H1 (cell line): ENCODE results near the gene KPNA3. TPM values are rescaled to one million over a fixed set of nuclear protein-coding genes. Genes with fewer than 3 reads are reported as not detected.

Experiments
- CTCF ChIA-PET: fragments of 300-600 bp; sonication (Branson Sonifier 250); formaldehyde crosslinking; loops from one replicate; lab custom pipeline; 2021; ENCODE audit not compliant: partially characterized antibody; lab: Charles Lee
- POLR2A ChIA-PET: fragments of 300-600 bp; sonication (Branson Sonifier 250); formaldehyde crosslinking; loops from one replicate; lab custom pipeline; 2021; ENCODE audit warnings: inconsistent platforms; ENCODE audit not compliant: partially characterized antibody; lab: Charles Lee
- DNase-seq, 2 experiments: peaks; one replicate each; pipeline versions ENCODE4 v3.0.0 to v3.0.0-alpha.2; 2010 to 2022; ENCODE audit warnings: low spot score in 2 of 2, low read depth in 1 of 2, mixed read lengths in 1 of 2
- FAIRE-seq: peaks from 2 replicates; lab custom pipeline; 2011; peaks lifted over from hg19 to GRCh38; lab: Jason Lieb, UNC
- H2AFZ ChIP-seq: 2 replicates; pipeline ENCODE4 v1.8.1; 2012; ENCODE audit warnings: low read length, inconsistent platforms
- H2AK5ac ChIP-seq: 2 replicates; pipeline ENCODE4 v1.6.1; 2013; ENCODE audit warnings: low read depth, low read length
- H2BK120ac ChIP-seq: replicated peaks from 2 replicates; pipeline ENCODE3; 2013; ENCODE audit warnings: low read depth, low read length, inconsistent platforms
- H2BK12ac ChIP-seq: 2 replicates; pipeline ENCODE4 v1.6.1; 2013; ENCODE audit warnings: low read depth, low read length
- H2BK15ac ChIP-seq: 2 replicates; pipeline ENCODE4 v1.6.1; 2013; ENCODE audit warnings: low read length
- H2BK20ac ChIP-seq: 2 replicates; pipeline ENCODE4 v1.6.1; 2013; ENCODE audit warnings: low read length
- H2BK5ac ChIP-seq: 2 replicates; pipeline ENCODE4 v1.6.1; 2013; ENCODE audit warnings: low read depth, low read length
- H3K14ac ChIP-seq: 2 replicates; pipeline ENCODE4 v1.6.1; 2013; ENCODE audit warnings: inconsistent platforms; ENCODE audit not compliant: insufficient read length
- H3K18ac ChIP-seq: 2 replicates; pipeline ENCODE4 v1.6.1; 2013; ENCODE audit warnings: low read length; ENCODE audit errors: extremely low read depth
- H3K23ac ChIP-seq: 2 replicates; pipeline ENCODE4 v1.6.1; 2013; ENCODE audit warnings: inconsistent platforms; ENCODE audit not compliant: insufficient read length
- H3K23me2 ChIP-seq: 2 replicates; pipeline ENCODE4 v1.6.1; 2013; ENCODE audit warnings: low read depth, low read length
- H3K27ac ChIP-seq: 2 replicates; pipeline ENCODE4 v1.6.1; 2011; ENCODE audit warnings: low read depth, low read length, inconsistent platforms
- H3K27me3 ChIP-seq, 4 experiments: replicated peaks in 1 of 4; 1 replicate in 1 of 4; 2 replicates in 3 of 4; pipeline versions ENCODE4 v1.6.1 to v1.8.1; 2011 to 2013; ENCODE audit warnings: low read length in 3 of 4, mild to moderate bottlenecking in 3 of 4, inconsistent platforms in 2 of 4, mixed read lengths in 2 of 4, moderate library complexity in 1 of 4; ENCODE audit not compliant: control insufficient read depth in 3 of 4, insufficient read depth in 3 of 4; ENCODE audit errors: extremely low read depth in 1 of 4
- H3K36me3 ChIP-seq, 4 experiments: 2 replicates each; pipeline versions ENCODE4 v1.6.1 to v1.8.1; 2011 to 2013; ENCODE audit warnings: mild to moderate bottlenecking in 4 of 4, low read length in 3 of 4, moderate library complexity in 2 of 4, control low read depth in 1 of 4, inconsistent platforms in 1 of 4; ENCODE audit not compliant: insufficient read depth in 4 of 4, control insufficient read depth in 2 of 4
- H3K4ac ChIP-seq: replicated peaks from 2 replicates; pipeline ENCODE3; 2013; ENCODE audit warnings: low read length, low read depth, mixed read lengths, inconsistent platforms; ENCODE audit not compliant: insufficient read length
- H3K4me1 ChIP-seq, 4 experiments: replicated peaks in 1 of 4; 1 replicate in 1 of 4; 2 replicates in 3 of 4; pipeline versions ENCODE4 v1.6.1 to v1.8.1; 2011 to 2013; ENCODE audit warnings: low read length in 3 of 4, inconsistent platforms in 2 of 4, mixed read lengths in 1 of 4; ENCODE audit not compliant: insufficient read depth in 4 of 4, control insufficient read depth in 3 of 4
- H3K4me2 ChIP-seq, 2 experiments: 2 replicates each; pipeline versions ENCODE4 v1.6.1 to v1.8.1; 2011 to 2013; ENCODE audit warnings: low read depth in 2 of 2, low read length in 2 of 2, control low read depth in 1 of 2, inconsistent platforms in 1 of 2, mild to moderate bottlenecking in 1 of 2; ENCODE audit not compliant: insufficient read depth in 1 of 2
- H3K4me3 ChIP-seq, 4 experiments: fragments of 200-600, 300-600 bp in 1 of 4; sonication (generic), shearing (Covaris generic), sonication (Bioruptor Twin) in 1 of 4; 2 replicates each; pipeline versions ENCODE4 v1.5.1 to v1.8.1; 2011 to 2016; ENCODE audit warnings: low read length in 4 of 4, low read depth in 3 of 4, control low read depth in 2 of 4, inconsistent platforms in 2 of 4, mild to moderate bottlenecking in 2 of 4, mixed read lengths in 1 of 4, moderate library complexity in 1 of 4; ENCODE audit not compliant: insufficient read depth in 2 of 4; ENCODE audit errors: extremely low read depth in 1 of 4
- H3K56ac ChIP-seq: replicated peaks from 2 replicates; pipeline ENCODE3; 2013; ENCODE audit warnings: low read depth, mild to moderate bottlenecking, mixed read lengths, low read length, inconsistent platforms; ENCODE audit not compliant: insufficient read length
- H3K79me1 ChIP-seq: 2 replicates; pipeline ENCODE4 v1.6.1; 2013; ENCODE audit warnings: low read depth, low read length, control low read depth
- H3K79me2 ChIP-seq, 2 experiments: 2 replicates each; pipeline versions ENCODE4 v1.6.1 to v1.8.1; 2012 to 2013; ENCODE audit warnings: low read length in 2 of 2, mild to moderate bottlenecking in 2 of 2, inconsistent platforms in 1 of 2; ENCODE audit not compliant: insufficient read depth in 2 of 2, control insufficient read depth in 1 of 2
- H3K9ac ChIP-seq, 4 experiments: replicated peaks in 1 of 4; 1 replicate in 1 of 4; 2 replicates in 3 of 4; pipeline versions ENCODE4 v1.6.1 to v1.8.1; 2011 to 2013; ENCODE audit warnings: low read depth in 3 of 4, low read length in 3 of 4, control low read depth in 2 of 4, mild to moderate bottlenecking in 2 of 4, moderate library complexity in 2 of 4, inconsistent platforms in 1 of 4; ENCODE audit errors: extremely low read depth in 1 of 4
- H3K9me3 ChIP-seq, 2 experiments: 2 replicates each; pipeline versions ENCODE4 v1.6.1 to v1.8.1; 2012 to 2013; ENCODE audit warnings: mild to moderate bottlenecking in 2 of 2, moderate library complexity in 2 of 2, control low read depth in 1 of 2, inconsistent platforms in 1 of 2, low read depth in 1 of 2, low read length in 1 of 2, mixed read lengths in 1 of 2; ENCODE audit not compliant: insufficient read depth in 2 of 2
- H4K20me1 ChIP-seq, 2 experiments: replicated peaks in 1 of 2; 2 replicates each; pipeline versions ENCODE3 to v1.8.1; 2011 to 2013; ENCODE audit warnings: inconsistent platforms in 2 of 2, low read length in 2 of 2, mild to moderate bottlenecking in 1 of 2; ENCODE audit not compliant: insufficient read depth in 2 of 2, control insufficient read depth in 1 of 2
- H4K5ac ChIP-seq: 2 replicates; pipeline ENCODE4 v1.6.1; 2013; ENCODE audit warnings: low read length, low read depth, mixed read lengths, inconsistent platforms; ENCODE audit not compliant: insufficient read length
- H4K8ac ChIP-seq: 2 replicates; pipeline ENCODE4 v1.8.0; 2013; ENCODE audit warnings: mild to moderate bottlenecking, moderate library complexity, low read length, inconsistent platforms; ENCODE audit not compliant: insufficient read depth; ENCODE audit errors: extremely low read depth
- H4K91ac ChIP-seq: replicated peaks from 2 replicates; pipeline ENCODE3; 2013; ENCODE audit warnings: low read length, mixed read lengths, inconsistent platforms; ENCODE audit not compliant: insufficient read length
- EP300 ChIP-seq, 2 experiments: IDR thresholded peaks; 1 replicate in 1 of 2; 2 replicates in 1 of 2; pipeline ENCODE4 v1.6.1; 2011 to 2012; ENCODE audit warnings: low read depth in 2 of 2, low read length in 2 of 2, mild to moderate bottlenecking in 2 of 2, borderline replicate concordance in 1 of 2, inconsistent platforms in 1 of 2, moderate library complexity in 1 of 2
- EZH2 ChIP-seq: fragments of 200-600 bp; sonication (generic); IDR thresholded peaks from 2 replicates; pipeline ENCODE4 v1.7.1; 2012; ENCODE audit warnings: low read depth, mild to moderate bottlenecking, moderate library complexity, low read length, inconsistent platforms; ENCODE audit not compliant: severe bottlenecking
- KDM5A ChIP-seq: fragments of 200-600 bp; IDR thresholded peaks from 2 replicates; pipeline ENCODE4 v1.7.1; 2012; ENCODE audit warnings: mild to moderate bottlenecking, low read length, inconsistent platforms, mixed read lengths
- PHF8 ChIP-seq: fragments of 200-600 bp; sonication (generic); conservative IDR thresholded peaks from 2 replicates; pipeline ENCODE4 v1.7.1; 2012; ENCODE audit warnings: low read depth, mild to moderate bottlenecking, inconsistent platforms, low read length, moderate library complexity
- POLR2A ChIP-seq, 2 experiments: IDR thresholded peaks; 1 replicate in 1 of 2; 2 replicates in 1 of 2; pipeline ENCODE4 v1.6.1; 2011; ENCODE audit warnings: low read depth in 2 of 2, low read length in 2 of 2, mild to moderate bottlenecking in 2 of 2; ENCODE audit errors: control extremely low read depth in 1 of 2
- POLR2AphosphoS5 ChIP-seq: IDR thresholded peaks from 2 replicates; pipeline ENCODE4 v1.6.1; 2011; ENCODE audit warnings: low read depth, low read length
- SIN3A ChIP-seq, 2 experiments: IDR thresholded peaks in 1 of 2; conservative IDR thresholded peaks in 1 of 2; 2 replicates each; pipeline ENCODE4 v1.6.1; 2011 to 2012; ENCODE audit warnings: low read length in 2 of 2, improper control_type of control experiment in 1 of 2, low read depth in 1 of 2, mild to moderate bottlenecking in 1 of 2
- SP2 ChIP-seq: IDR thresholded peaks from 2 replicates; pipeline ENCODE4 v1.6.1; 2012; ENCODE audit warnings: mild to moderate bottlenecking, low read length, inconsistent platforms
- SRF ChIP-seq: IDR thresholded peaks from 2 replicates; pipeline ENCODE4 v1.6.1; 2011; ENCODE audit warnings: mild to moderate bottlenecking, low read depth, low read length, moderate library complexity
- TBP ChIP-seq: IDR thresholded peaks from 2 replicates; pipeline ENCODE4 v1.6.1; 2011; ENCODE audit warnings: low read depth, low read length, improper control_type of control experiment
- WGBS, 2 experiments: shearing (Covaris generic) in 1 of 2; methylation state at CpG; one replicate each; pipeline versions ENCODE4 v1.1.6 to v1.1.7; 2013 to 2015; ENCODE audit warnings: low lambda C conversion rate in 2 of 2, mixed read lengths in 2 of 2, inconsistent platforms in 1 of 2, low coverage in 1 of 2, missing lambda C conversion rate in 1 of 2; ENCODE audit not compliant: insufficient replicate concordance in 2 of 2, insufficient coverage in 1 of 2, insufficient read length in 1 of 2; ENCODE audit errors: extremely low coverage in 1 of 2, missing lambda C conversion rate in 1 of 2; 5-methylcytosine and 5-hydroxymethylcytosine counted together
- polyA plus RNA-seq, 7 experiments: library from polyadenylated mRNA; depleted of rRNA in 3 of 7; stranded (reverse) in 5 of 7; unstranded in 2 of 7; fragments of >200 nt in 5 of 7; fragments of 200-250 nt in 2 of 7; gene quantifications; 1 replicate in 5 of 7; 2 replicates in 1 of 7; 4 replicates in 1 of 7; pipeline versions ENCODE4 v1.2.1 to v1.2.3, GENCODE V29; 2011 to 2013; ENCODE audit warnings: missing spikeins in 2 of 7, mixed read lengths in 2 of 7
- total RNA-seq: library from RNA; stranded (reverse); fragmentation: NEBNext Ultra II Directional; extraction: Animal tissue kit (Norgen Biotek cat#: 25700); gene quantifications from 2 replicates; pipeline ENCODE4 v1.2.1, GENCODE V29; 2021

Gene KPNA3
- total and polyA plus RNA-seq, 2 of the 8 experiments (the other 6 are each of a cell fraction or from before 2014, with no cell fraction given): 21.4 to 63.2 TPM

GRCh38 chr13:49791711-49792549 lies 552 bp downstream of the KPNA3 start:
- Histone ChIP-seq H3K18ac (peak overlapping the region; percentile 90), H2BK15ac (peak overlapping the region; percentile 72; the same call in 1 of the 2 replicates), H3K27me3 (no peaks in the 10 kb centered on the region), H3K14ac (no peak overlapping the region), H4K20me1 (peaks cover 10 to 11% of the 10 kb centered on the region in 2 experiments), H3K56ac (no peak overlapping the region), H3K27ac (peak overlapping the region; percentile 85), H3K4me3 (peak overlapping the region; percentile 84 to 93 (median 91)), H4K91ac (no peak overlapping the region), H2BK120ac (peak overlapping the region; percentile 73), H3K4me2 (peak overlapping the region; percentile 81 to 89), H3K23ac (no peak overlapping the region), H3K79me1 (peaks cover 5% of the 10 kb centered on the region; the same call in 1 of the 2 replicates), H3K4ac (peak overlapping the region; percentile 39), H2BK20ac (no peak overlapping the region), H3K4me1 (peaks cover 3 to 8% (median 5%) of the 10 kb centered on the region in 4 experiments; a peak in 4 of 7 replicates), H2BK12ac (peak overlapping the region; percentile 75; the same call in 1 of the 2 replicates), H3K23me2 (peaks cover 11% of the 10 kb centered on the region), H2BK5ac (no peak overlapping the region; the same call in 1 of the 2 replicates), H2AFZ (0 out of 2 replicates have a peak overlapping the region, but pooled peaks have one; percentile 16), H3K9me3 (no peaks in the 10 kb centered on the region), H3K79me2 (peaks cover 6 to 45% of the 10 kb centered on the region in 2 experiments; a peak in 3 of 4 replicates), H4K8ac (peak overlapping the region; percentile 93), H2AK5ac (peak overlapping the region; percentile 90; the same call in 1 of the 2 replicates), H4K5ac (peak overlapping the region; percentile 82), H3K36me3 (peaks cover 0 to 4% (median 0%) of the 10 kb centered on the region in 4 experiments; a peak in 1 of 8 replicates), H3K9ac (peak overlapping the region; percentile 86 to 96 (median 91))
- FAIRE-seq: no peak
- WGBS, 2 experiments: 3% methylated on average over 51 of the region's 98 CpGs; no CpG with 5 or more reads in 1 of the 2 experiments
- peak in 1 of 2 experiments; percentile 64 for DNase-seq
- POLR2A ChIA-PET: interaction anchor here (0.7 to 4.4 kb wide), 21 partner anchors 9 to 1661 kb away, joined by 3 to 30 read pairs (median 6); partner anchors contain the start of genes EBPL and INTS6
- CTCF ChIA-PET: interaction anchor here (0.6 to 2.0 kb wide), 5 partner anchors 12 to 121 kb away, joined by 3 to 10 read pairs (median 5); no protein-coding TSS in a partner anchor
- TF ChIP-seq SRF (no peak), EZH2 (no peak), TBP (peak; percentile 51; the same call in 1 of the 2 replicates), SP2 (no peak), POLR2A (IDR thresholded peaks at IDR 0.05; ENCODE audit: control extremely low read depth in 1 of 2, low read depth in 2 of 2, low read length in 2 of 2) (peak; percentile 27 to 57; a peak in 2 of 3 replicates), KDM5A (no peak), EP300 (IDR thresholded peaks at IDR 0.05; ENCODE audit: borderline replicate concordance in 1 of 2, low read depth in 2 of 2, low read length in 2 of 2) (no peak), POLR2AphosphoS5 (0 out of 2 replicates have a peak, but pooled peaks have one; percentile 23), PHF8 (peak; percentile 77), SIN3A (conservative IDR thresholded peaks at IDR 0.05 in 1 of 2, IDR thresholded peaks at IDR 0.05 in 1 of 2; ENCODE audit: low read depth in 1 of 2, low read length in 2 of 2) (peak in 1 of 2 experiments; percentile 2; a peak in 2 of 4 replicates)
